GM19025 (cell line): ENCODE results near the gene EIF5A.

Source experiments
- ATAC-seq: cut with Tn5 transposase; IDR thresholded peaks from one replicate; pipeline ENCODE4 v1.9.1; 2021; ENCODE audit warnings: mild to moderate bottlenecking, low read depth, moderate library complexity; ENCODE audit not compliant: unreplicated experiment

EIF5A gene

DNA sequence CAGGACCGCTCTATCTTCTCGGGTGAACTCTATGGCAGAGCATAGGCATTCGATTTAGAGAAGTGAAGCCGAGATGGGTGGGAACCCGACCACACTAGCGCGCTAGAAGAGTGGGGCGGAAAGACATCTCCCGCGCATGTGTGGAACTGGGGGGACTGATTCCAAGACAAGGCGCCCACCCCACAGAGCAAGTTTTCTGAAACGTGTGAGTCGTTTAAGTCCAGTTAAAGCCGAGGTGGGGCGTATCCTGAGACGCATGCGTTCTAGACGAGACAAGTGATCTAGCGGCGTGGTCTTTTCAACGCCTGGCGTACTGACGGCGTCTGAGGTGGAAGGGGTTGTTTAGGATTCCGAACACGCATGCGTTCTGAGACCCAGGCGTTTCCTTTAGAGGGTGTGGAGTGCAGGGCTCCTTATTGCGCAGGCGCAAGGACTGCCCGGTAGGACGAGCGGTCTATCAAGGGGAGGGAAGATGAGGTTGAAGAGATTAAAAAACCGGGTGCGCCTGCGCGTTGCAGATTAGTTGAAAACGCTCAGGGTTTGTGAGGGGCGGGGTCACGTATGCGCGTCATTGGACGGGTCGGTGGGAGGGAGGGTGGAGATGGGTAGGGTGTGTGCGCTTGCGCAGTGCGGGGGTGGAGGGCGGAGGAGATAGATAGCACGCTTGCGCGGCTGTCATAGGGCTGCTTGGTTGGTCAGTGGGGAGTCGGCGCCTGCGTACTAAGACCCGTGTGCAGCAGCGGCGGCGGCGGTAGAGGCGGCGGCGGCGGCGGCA, at the start of gene EIF5A:
EIF5A (plus strand) TSS at position 718 of the 775 bp plus-strand sequence. CDS start 2,008 bp downstream, outside the sequence.
- peak; percentile 63 for ATAC-seq

DNA sequence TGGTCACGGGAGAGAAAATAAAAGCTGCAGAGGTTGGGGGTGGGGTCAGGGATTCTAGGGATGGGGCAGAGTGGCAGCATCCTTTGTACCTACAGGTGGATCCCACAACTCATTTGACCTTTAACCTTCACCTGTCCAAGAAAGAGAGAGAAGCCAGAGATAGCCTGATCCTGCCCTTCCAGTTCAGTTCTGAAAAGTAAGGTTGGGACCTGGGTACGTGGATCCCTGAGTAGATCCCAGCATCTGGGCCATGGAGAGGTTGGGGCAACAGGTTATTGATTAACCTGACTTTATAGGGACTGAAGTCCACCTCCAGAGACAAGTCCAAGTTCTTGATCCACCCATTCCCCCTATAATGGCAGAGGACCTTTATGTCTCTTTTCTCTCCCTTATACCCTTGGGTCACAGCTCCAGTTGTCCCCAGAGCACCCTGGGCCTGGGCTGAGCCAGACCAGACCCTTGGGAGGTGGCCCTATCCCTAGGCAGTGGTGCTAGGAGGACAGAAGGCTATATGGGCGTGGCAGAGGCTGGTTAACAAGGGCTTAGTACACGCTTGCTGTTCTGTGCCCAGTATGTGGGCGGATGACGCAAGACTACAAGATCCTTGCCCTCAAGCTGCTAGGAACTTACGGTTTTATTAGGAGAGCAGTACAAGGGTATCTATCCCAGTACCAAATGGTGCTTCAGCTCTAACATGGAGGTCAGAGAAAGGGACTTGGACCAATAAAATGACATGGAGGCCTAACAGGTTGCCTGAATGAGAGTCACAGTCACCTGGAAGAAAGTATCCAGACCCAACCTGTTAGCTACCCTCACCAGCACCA, 48.5 kb upstream of the EIF5A start:
- ATAC-seq, result no peak

DNA sequence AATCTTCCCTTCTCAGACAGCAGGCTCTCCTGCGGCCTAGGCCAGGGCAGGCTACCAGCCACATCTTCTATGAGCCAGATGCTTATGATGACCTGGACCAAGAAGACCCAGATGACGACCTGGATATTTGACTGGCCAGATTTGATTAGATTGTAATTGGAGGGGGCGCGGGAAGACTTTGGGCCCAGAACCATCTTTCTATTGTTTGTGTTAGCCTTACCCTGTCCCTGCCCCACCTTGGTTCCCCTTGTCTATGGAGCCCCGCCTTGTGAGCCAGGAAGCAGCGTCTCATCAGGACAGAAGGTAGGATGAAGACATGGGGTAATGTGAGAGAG, 47.9 kb upstream of the EIF5A start:
- ATAC-seq, result no peak

DNA sequence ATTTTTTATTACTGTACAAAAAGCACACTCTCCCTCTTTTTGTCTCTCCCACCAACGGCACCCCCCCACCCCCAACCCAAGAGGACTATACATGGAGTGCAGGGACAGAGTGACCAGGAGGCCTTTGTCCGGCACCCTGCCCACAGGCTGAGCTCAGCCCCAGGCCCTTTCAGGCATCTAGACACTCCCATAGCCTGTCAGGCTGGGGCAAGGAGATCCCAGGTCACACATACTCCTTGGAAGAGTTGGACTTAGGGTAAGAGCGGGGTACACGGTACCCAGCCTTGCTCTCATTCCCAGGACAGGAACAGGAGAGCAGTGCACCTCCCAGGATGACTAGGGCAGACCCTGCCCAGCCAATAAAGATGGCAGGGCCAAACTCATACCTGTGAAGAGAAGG, 47.3 kb upstream of the EIF5A start:
- no peak for ATAC-seq

DNA sequence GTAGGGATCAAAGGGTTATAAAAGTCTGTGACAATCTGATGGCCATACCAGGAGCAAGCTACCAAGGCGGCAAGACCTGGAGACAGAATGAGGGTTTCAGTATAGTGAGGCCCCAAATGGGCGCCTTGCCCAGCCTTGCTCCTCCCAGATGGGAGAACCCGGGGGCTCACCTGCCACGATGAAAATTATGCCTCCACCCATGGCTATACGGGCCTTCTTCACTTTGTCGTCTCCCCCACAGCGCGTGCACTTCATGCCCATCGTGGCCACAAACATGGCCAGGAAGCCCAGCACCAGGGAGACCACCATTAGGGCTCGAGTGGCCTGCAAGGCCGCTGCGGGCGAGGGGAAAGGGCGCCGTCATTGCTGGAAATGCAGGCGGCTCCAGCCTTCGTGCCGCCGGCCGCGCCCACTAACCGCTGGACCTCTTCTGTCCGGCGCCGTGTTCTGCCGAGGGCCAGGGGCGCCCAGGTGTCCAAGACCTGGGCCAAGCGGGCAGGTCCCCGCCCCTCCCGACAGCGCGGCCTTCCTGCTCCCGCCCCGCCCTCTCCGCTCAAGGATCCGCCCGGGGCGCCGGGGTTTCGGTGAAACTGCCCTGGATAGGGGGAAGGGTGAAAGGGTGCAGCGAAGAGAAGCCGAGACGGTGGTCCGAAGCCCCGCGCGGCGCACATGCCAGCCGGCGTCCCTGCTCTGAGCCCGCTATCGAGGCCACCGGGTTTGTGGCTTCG, 46.6 kb upstream of the EIF5A start:
- no peak for ATAC-seq

DNA sequence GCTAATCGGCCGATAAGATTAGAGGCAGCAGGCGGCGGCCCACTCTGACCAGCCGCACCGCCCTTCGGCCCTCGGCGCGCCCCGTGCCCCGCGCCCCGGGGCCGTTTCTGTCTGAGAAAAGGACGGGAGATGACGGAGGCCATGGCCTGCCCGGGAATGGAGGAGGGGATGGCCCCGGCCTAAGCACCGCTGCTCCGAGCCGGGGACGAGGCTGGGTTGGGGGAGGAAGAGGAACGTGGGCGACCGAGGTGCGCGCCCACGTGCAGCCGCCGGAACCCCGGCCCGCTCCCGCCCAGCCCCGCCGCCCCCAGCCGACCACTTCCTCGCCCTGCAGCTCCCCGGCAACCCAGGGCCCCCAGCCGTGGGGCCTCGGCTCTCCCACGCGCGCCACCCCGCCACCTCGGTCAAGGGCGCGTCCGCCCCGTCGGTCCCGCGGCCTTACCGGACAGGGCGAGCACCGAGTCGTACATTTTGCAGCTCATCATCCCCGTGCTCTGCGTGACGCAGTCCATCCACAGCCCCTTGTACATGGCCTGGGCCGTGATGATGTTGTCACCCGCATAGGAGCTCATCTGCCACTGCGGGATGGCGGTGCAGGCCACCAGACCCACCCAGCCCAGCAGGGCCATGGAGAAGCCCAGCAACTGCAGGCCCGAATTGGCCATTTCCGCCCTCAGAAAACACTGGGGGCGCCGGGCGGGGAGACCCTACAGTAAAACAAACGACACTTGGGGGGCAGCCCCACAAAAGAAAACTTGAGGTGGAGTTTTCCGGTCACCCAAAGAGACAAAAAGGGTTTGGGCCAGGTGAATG, 45.8 kb upstream of the EIF5A start:
- no peak for ATAC-seq

DNA sequence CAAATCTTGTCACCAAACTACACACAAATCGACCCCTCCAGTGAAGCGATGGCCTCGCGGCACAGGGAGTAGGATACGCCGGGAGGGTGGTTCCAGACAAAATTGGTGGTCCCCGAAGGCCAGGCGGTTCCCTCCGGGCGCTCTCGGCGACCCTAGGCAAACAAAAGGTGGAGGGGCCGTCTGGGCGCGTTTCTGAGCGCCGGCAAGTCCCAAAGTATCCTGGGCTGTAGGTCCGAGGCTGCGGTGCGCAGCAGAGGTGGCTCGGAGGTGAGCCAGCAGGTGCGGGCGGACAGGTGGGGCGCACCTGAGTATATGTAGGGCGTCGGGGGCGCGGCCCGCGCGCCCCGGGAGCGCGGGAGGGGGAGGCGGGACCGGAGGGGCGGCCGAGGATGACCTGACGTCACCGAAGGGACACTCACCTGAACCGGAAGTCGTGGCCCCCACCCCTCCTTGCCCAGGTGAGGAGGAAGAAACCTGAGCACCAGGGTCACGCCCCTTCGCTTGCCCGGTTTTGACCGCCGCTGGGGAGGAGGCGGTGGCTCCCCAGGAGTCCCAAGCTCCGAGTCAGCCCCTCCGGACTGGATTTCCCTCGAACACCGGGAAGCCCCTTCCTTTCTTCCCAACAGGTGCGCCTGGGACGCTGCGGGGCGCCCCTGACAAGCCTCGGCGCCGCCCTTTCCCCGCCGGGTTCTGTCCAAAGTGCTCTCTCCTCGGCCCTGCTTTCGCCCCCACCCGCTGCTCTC, 45.1 kb upstream of the EIF5A start, which contains the start of gene CLDN7:
CLDN7 (minus strand) TSS at position 287 of the 743 bp plus-strand sequence. CDS start 435 bp downstream, outside the sequence.
- no peak for ATAC-seq

DNA sequence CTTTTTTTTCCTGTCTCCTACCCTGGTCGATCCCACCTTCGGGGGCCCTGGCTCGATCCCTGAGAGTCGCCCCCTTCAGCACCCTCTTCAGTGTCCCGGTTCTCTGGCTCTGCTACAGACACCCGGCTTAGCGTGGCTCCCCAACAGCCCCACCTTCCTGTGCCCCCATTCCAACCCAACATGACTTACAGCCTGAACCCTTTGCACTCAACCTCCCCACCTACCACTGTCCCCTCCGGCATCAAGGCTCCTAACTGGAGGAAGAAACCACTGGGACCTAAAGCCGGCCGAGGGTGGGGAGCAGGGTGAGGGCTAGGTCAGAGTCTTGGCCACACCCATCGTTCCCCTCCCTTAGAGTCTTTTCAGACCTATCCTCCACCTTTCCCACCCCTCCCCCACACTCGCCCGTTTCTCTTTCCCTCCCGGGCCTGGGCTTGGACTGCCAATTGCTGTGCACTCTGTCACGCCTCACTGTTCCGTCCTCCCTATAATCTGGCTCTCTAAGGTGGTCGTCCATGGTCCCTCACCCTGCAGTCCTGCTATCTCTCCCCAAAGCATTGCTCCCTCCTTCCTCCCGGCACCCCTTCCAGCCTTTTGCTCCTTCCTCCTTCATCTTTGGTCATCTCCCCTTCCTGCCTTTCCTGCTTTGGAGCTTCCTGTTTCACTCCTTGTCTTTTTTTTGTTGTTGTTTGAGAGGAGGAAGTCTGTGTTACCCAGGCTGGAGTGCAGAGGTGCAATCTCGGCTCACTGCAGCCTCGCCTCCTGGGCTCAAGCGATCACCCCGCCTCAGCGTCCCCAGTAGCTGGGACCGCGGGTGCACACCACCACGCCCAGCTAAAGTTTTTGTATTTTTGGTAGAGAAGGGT, 44.3 kb upstream of the EIF5A start:
- no peak for ATAC-seq

DNA sequence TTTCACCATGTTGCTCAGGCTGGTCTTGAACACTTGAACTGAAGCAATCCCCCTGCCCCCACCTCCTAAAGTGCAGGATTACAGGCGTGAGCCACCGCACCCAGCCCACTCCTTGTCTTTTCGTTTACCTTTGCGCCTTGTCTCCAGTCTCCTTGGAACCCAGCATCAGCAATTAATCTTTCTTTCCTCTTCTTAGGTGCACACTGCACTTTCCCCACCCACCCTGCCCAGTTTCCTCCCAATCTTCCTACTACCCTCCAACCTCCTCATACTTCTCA, 43.7 kb upstream of the EIF5A start:
- ATAC-seq, result no peak

DNA sequence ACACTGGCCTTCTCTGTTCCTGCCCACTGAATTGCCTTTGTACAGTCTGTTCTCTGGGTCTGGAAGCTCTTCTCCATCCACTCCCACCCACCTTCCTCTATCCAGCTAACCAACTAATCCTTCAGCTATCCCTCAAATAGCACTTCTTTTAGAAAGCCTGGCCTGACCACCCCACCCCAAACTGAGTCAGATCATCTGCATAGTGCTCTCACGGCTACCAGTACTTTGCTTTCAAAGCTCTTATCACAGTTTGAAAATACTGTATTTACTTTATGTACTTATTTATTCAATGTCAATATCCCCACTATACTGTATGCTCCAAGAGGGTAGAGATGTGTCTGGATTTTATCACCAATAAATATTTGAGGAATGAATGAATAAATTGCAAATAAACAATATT, 40.6 kb upstream of the EIF5A start:
- no peak for ATAC-seq

DNA sequence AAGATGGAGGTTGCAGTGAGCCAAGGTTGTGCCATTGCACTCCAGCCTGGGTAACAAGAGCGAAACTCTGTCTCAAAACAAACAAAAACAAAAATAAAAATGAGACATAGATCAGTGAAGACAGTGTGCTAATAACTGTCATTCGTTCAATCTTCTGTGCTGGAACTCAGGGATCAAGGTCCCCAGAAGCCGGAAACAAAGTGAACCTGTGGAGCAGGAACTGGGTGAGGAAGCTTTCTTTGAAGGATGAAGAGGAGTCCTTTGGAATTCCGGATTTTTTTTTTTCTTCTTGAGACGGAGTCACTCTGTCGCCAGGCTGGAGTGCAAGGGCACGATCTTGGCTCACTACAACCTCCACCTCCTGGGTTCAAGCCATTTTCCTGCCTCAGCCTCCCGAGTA, 28.0 kb upstream of the EIF5A start:
- ATAC-seq, result no peak

DNA sequence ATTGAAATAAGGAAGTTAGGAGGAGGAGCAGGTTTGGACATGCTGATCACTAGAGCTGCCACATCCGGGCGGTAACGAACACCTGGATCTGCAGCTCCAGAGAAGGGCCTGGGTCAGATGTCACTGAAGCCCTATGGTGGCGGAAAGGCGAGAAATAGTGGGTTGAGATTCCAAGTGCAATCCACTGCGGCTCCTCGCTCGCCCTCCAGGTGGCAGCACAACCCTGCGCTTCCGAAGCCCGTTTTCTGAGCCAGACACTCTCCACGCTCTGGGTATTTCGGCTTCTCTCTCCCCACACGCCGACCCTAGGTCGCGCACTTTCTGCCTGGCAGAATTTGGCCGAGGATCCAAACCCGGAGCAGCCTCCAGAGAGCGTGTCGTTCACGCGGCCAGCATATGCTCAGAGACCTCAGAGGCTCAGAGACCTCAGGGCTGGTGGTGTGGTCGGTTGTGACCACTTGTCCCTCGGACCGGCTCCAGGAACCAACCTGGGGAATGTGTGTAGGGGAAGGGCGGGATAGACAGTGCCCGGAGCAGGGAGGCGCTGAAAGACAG, 26.8 kb upstream of the EIF5A start:
- ATAC-seq, result peak; percentile 51

DNA sequence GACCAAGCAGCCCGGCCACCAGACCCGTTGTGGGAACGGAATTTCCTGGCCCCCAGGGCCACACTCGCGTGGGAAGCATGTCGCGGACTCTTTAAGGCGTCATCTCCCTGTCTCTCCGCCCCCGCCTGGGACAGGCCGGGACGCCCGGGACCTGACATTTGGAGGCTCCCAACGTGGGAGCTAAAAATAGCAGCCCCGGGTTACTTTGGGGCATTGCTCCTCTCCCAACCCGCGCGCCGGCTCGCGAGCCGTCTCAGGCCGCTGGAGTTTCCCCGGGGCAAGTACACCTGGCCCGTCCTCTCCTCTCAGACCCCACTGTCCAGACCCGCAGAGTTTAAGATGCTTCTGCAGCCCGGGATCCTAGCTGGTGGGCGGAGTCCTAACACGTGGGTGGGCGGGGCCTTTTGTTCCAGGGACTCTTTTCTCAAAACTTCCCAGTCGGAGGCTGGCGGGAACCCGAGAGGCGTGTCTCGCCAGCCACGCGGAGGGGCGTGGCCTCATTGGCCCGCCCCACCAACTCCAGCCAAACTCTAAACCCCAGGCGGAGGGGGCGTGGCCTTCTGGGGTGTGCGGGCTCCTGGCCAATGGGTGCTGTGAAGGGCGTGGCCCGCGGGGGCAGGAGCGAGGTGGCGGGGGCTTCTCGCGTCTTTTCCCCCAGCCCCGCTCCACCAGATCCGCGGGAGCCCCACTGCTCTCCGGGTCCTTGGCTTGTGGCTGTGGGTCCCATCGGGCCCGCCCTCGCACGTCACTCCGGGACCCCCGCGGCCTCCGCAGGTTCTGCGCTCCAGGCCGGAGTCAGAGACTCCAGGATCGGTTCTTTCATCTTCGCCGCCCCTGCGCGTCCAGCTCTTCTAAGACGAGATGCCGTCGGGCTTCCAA, 26.1 kb upstream of the EIF5A start, which contains the start of gene SLC2A4:
SLC2A4 (plus strand) TSS at position 645 of the 879 bp plus-strand sequence; CDS start at position 862, 217 bp downstream.
- ATAC-seq, result no peak

DNA sequence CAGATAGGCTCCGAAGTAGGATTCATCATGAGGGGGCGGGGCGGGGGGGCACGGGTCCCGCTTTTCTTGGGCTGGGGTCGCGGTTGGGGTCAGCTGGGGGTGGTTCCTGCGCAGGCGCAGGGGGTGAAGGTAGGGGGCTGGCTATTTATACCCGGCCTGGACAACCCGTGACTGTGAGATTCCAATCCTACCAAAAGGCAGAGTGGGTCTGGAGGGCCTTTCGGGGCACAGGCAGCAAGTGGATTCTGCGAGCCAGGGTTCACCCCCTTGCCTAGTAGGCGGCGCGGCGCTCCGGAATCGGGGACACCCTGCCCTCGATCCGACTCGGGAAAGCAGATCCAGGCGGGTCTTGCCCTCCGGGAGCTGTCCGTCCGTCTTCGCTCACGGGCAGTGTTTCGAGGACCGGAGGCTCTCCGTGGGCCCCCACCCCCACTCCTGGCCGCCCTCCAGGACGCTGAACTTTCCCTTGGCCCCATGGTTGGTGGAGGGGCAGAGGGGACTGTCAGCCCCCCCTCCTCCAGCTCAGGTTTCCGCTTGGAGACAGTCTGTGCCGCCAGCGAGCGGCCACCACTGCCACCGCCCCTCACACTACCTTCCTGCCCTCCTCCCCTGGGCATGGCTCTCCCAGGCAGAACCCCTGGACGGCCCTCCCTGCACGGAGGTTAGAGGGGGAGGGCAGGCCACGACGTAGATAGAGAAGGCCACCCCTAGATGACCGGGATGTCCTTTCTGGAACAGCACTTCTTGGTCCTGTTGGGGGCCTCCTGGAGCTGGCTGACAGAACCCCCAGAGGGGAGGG, 25.3 kb upstream of the EIF5A start:
- ATAC-seq, result no peak

DNA sequence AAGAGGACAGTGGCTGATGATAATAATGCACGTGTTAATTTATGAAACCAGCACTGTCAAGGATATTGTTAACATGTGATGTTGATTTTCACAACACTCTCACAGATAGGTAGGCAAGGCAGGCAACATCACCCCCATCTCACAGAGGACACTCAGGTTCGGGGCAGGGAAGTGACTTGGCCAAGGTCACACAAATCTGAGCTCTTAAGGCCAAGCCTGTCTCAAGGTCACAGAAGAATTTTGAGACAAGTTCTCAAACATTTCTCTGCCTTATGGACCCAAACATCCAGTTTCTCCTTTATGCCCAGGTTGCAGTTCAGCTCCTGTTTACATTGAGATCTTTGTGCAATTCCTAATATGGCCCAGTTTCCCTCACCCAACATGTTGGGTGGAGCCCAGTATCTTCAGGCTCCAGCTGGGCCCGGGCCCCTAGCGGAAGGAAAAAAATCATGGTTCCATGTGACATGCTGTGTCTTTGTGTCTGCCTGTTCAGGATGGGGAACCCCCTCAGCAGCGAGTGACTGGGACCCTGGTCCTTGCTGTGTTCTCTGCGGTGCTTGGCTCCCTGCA, 24.6 kb upstream of the EIF5A start:
- no peak for ATAC-seq

DNA sequence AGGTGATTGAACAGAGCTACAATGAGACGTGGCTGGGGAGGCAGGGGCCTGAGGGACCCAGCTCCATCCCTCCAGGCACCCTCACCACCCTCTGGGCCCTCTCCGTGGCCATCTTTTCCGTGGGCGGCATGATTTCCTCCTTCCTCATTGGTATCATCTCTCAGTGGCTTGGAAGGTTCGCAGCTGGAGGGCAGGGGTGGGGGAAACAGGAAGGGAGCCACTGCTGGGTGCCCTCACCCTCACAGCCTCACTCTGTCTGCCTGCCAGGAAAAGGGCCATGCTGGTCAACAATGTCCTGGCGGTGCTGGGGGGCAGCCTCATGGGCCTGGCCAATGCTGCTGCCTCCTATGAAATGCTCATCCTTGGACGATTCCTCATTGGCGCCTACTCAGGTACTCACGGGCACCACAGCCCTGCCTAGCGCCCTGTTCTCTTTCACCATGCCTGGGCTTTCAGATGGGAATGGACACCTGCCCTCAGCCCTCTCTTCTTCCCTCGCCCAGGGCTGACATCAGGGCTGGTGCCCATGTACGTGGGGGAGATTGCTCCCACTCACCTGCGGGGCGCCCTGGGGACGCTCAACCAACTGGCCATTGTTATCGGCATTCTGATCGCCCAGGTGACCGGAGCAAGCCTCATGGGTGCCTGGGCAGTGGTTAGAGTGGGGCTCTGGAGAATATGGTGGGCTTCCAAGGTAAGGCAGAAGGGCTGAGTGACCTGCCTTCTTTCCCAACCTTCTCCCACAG, 23.8 kb upstream of the EIF5A start:
- no peak for ATAC-seq
